Mesendoderm (in vitro differentiated cells): Measurements from ENCODE around the gene CEACAM5. TPM values are rescaled to one million over a fixed set of nuclear protein-coding genes. Genes with fewer than 3 reads are reported as not detected.

ENCODE experiments used
- DNase-seq: peaks from one replicate; pipeline ENCODE4 v3.0.0; 2013
- H2AK5ac ChIP-seq: 2 replicates; pipeline ENCODE4 v1.6.1; 2013; ENCODE audit warnings: low read length, inconsistent platforms
- H2BK120ac ChIP-seq: 2 replicates; pipeline ENCODE4 v1.6.1; 2013; ENCODE audit warnings: low read depth, mild to moderate bottlenecking, low read length, moderate library complexity, mixed read lengths
- H2BK15ac ChIP-seq: replicated peaks from 2 replicates; pipeline ENCODE4 v1.6.1; 2013; ENCODE audit warnings: low read depth, mild to moderate bottlenecking, moderate library complexity
- H2BK5ac ChIP-seq: 2 replicates; pipeline ENCODE4 v1.6.1; 2013; ENCODE audit warnings: low read length, inconsistent platforms
- H3K18ac ChIP-seq: 2 replicates; pipeline ENCODE4 v1.6.1; 2013; ENCODE audit warnings: mild to moderate bottlenecking, low read length, mixed read lengths
- H3K23ac ChIP-seq: one replicate; pipeline ENCODE4 v1.6.1; 2013; ENCODE audit warnings: low read length
- H3K27ac ChIP-seq: 2 replicates; pipeline ENCODE4 v1.5.1; 2013; ENCODE audit warnings: low read depth, mild to moderate bottlenecking, inconsistent platforms, low read length, moderate library complexity
- H3K27me3 ChIP-seq: 2 replicates; pipeline ENCODE4 v1.6.1; 2013; ENCODE audit warnings: low read length, control low read depth, mild to moderate bottlenecking, inconsistent platforms; ENCODE audit not compliant: insufficient read depth, poor library complexity
- H3K36me3 ChIP-seq: 2 replicates; pipeline ENCODE4 v1.6.1; 2013; ENCODE audit warnings: low read length, inconsistent platforms; ENCODE audit not compliant: control insufficient read depth, insufficient read depth
- H3K4ac ChIP-seq: one replicate; pipeline ENCODE4 v1.6.1; 2013; ENCODE audit warnings: low read depth, mild to moderate bottlenecking, low read length, moderate library complexity
- H3K4me1 ChIP-seq: 2 replicates; pipeline ENCODE4 v1.6.1; 2013; ENCODE audit warnings: low read depth, low read length, inconsistent platforms; ENCODE audit not compliant: control insufficient read depth
- H3K4me2 ChIP-seq: 2 replicates; pipeline ENCODE4 v1.6.1; 2013; ENCODE audit warnings: low read length
- H3K4me3 ChIP-seq: 2 replicates; pipeline ENCODE4 v1.5.1; 2013; ENCODE audit warnings: mild to moderate bottlenecking, low read length
- H3K56ac ChIP-seq: one replicate; pipeline ENCODE4 v1.6.1; 2013; ENCODE audit warnings: low read length
- H3K79me1 ChIP-seq: 2 replicates; pipeline ENCODE4 v1.6.1; 2013; ENCODE audit warnings: low read length, inconsistent platforms
- H3K79me2 ChIP-seq: 2 replicates; pipeline ENCODE4 v1.6.1; 2013; ENCODE audit warnings: mild to moderate bottlenecking, low read length; ENCODE audit not compliant: control insufficient read depth, insufficient read depth
- H3K9ac ChIP-seq: 2 replicates; pipeline ENCODE4 v1.6.1; 2013; ENCODE audit warnings: low read length, inconsistent platforms
- H4K5ac ChIP-seq: one replicate; pipeline ENCODE4 v1.6.1; 2013; ENCODE audit warnings: low read length
- H4K8ac ChIP-seq: one replicate; pipeline ENCODE4 v1.6.1; 2013; ENCODE audit warnings: low read depth, mild to moderate bottlenecking, control low read depth, low read length, moderate library complexity
- WGBS: extraction: QIAGEN DNeasy Blood & Tissue Kit; methylation state at CpG from one replicate; pipeline ENCODE4 v1.1.7; 2013; ENCODE audit warnings: low lambda C conversion rate, missing lambda C conversion rate; ENCODE audit not compliant: insufficient coverage; ENCODE audit errors: extremely low coverage; 5-methylcytosine and 5-hydroxymethylcytosine counted together
- polyA plus RNA-seq, 2 experiments: library from polyadenylated mRNA; stranded (reverse); fragments of 200-250 nt; gene quantifications; one replicate each; pipeline ENCODE4 v1.2.3, GENCODE V29; 2013

CEACAM5 gene
- polyA plus RNA-seq (2013, experiment 1 of 2), result not detected
- polyA plus RNA-seq (2013, experiment 2 of 2), result not detected

GRCh38 chr19:41708481-41708880 lies at the start of gene CEACAM5:
Gene CEACAM5 (plus strand): TSS chr19:41708626. CDS start chr19:41708732, 106 bp downstream.
- Histone ChIP-seq H4K5ac (no peak within 1 kb of the TSS), H3K79me1 (no peaks in the 10 kb centered on the region), H2BK120ac (no peak within 1 kb of the TSS), H3K27ac (no peak within 1 kb of the TSS), H2BK15ac (no peak within 1 kb of the TSS), H3K4me3 (no peak within 1 kb of the TSS), H3K9ac (no peak within 1 kb of the TSS), H2BK5ac (no peak within 1 kb of the TSS), H3K79me2 (no peaks in the 10 kb centered on the region), H3K36me3 (no peaks in the 10 kb centered on the region), H3K18ac (no peak within 1 kb of the TSS), H3K4me1 (no peaks in the 10 kb centered on the region), H3K23ac (no peak within 1 kb of the TSS), H3K27me3 (no peaks in the 10 kb centered on the region), H4K8ac (no peak within 1 kb of the TSS), H3K4me2 (no peak within 1 kb of the TSS), H2AK5ac (no peak within 1 kb of the TSS), H3K4ac (no peak within 1 kb of the TSS), H3K56ac (no peak within 1 kb of the TSS)
- no peak for DNase-seq
- WGBS, result no CpG with 5 or more reads among the region's 4 CpGs

DNA sequence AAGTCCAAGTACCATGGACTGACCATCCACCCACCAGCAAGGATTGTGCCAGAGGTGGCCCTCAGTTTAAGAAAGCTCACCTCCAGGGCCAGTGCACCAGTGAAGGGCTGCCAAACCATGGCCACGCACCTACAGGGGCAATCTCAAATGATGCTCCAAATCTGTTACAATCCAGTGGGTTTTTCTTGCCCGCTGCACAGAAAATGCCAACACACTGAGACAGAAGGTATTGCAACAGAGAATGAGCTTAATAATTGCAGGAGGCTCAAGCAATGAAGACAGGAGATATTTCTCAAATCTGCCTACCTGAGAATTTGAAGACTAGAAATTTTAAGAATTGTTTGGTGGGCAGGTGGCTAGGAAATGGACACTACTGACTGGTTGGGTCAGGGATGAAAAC lies 42.4 kb upstream of the CEACAM5 start:
- H2AK5ac ChIP-seq, result no peak overlapping the region

DNA sequence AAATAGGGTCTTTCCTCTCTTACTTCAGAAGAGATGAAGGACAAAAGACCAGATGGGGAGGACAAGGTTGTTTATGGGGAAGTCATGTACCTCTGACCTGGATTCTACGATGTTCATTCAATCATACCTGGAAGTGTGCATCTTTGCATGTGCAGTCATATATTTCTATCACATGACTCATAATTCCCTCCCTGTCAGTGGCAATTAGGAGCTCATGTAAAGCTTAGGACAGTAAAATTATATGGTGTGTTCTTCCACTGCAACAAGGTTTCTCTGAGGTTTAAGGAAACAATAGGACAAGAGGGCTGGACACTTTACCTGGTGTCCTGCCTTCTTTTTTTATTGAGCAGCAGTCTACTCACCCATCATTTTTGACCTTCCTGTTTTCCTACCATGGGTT lies 40.1 kb upstream of the CEACAM5 start:
- Histone ChIP-seq H2BK15ac (no peak overlapping the region), H3K56ac (no peak overlapping the region), H3K27me3 (no peaks in the 10 kb centered on the region), H2BK5ac (no peak overlapping the region), H3K4me1 (no peaks in the 10 kb centered on the region), H3K4me2 (no peak overlapping the region), H3K18ac (no peak overlapping the region), H3K9ac (no peak overlapping the region), H3K36me3 (no peaks in the 10 kb centered on the region), H3K23ac (no peak overlapping the region), H2AK5ac (no peak overlapping the region), H2BK120ac (no peak overlapping the region), H3K27ac (no peak overlapping the region), H3K79me2 (no peaks in the 10 kb centered on the region), H3K4me3 (no peak overlapping the region), H4K5ac (no peak overlapping the region), H3K4ac (no peak overlapping the region), H3K79me1 (no peaks in the 10 kb centered on the region), H4K8ac (no peak overlapping the region)
- DNase-seq, result no peak
- WGBS, result no CpG with 5 or more reads among the region's 1 CpG

More for the DNA sequence above, 42.4 kb upstream of the CEACAM5 start:
- H2BK15ac ChIP-seq, result no peak overlapping the region
- no peak overlapping the region for H2BK5ac ChIP-seq
- H4K5ac ChIP-seq, result no peak overlapping the region
- WGBS, result no CpG with 5 or more reads among the region's 2 CpGs
- H3K36me3 ChIP-seq, result no peaks in the 10 kb centered on the region
- no peak overlapping the region for H3K18ac ChIP-seq
- H2BK120ac ChIP-seq, result no peak overlapping the region
- no peak overlapping the region for H3K4ac ChIP-seq
- no peak overlapping the region for H3K27ac ChIP-seq
- H3K23ac ChIP-seq, result no peak overlapping the region
- H3K56ac ChIP-seq, result no peak overlapping the region
- no peak overlapping the region for H3K9ac ChIP-seq
- no peak overlapping the region for H4K8ac ChIP-seq
- H3K79me1 ChIP-seq, result no peaks in the 10 kb centered on the region
- no peak overlapping the region for H3K4me2 ChIP-seq
- no peaks in the 10 kb centered on the region for H3K4me1 ChIP-seq
- H3K27me3 ChIP-seq, result no peaks in the 10 kb centered on the region
- no peak overlapping the region for H3K4me3 ChIP-seq
- no peak for DNase-seq
- H3K79me2 ChIP-seq, result no peaks in the 10 kb centered on the region

DNA sequence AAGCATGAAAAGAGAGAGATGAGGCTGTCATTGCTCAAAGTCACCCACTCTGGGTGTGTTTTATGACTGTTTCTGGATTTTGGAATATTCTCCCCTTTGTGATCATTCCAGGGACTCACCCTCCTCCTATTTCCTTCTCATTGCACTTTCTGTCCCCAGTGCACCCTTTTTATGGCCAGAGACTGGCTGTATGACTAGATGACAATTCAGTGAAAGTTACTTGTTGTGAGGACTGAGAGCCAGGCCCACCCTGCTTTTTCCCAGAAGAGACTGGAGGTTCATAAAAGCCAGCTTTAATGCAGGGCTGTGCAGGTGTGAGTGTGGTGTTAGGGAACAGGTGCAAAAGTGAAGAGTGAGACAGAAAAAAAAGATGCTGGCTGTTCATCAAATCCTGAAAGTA lies 37.7 kb upstream of the CEACAM5 start:
- Histone ChIP-seq H2BK15ac (no peak overlapping the region), H3K79me1 (no peaks in the 10 kb centered on the region), H3K23ac (no peak overlapping the region), H3K9ac (no peak overlapping the region), H2AK5ac (no peak overlapping the region), H3K56ac (no peak overlapping the region), H3K4me2 (no peak overlapping the region), H3K36me3 (no peaks in the 10 kb centered on the region), H4K8ac (no peak overlapping the region), H2BK120ac (no peak overlapping the region), H2BK5ac (no peak overlapping the region), H3K27ac (no peak overlapping the region), H3K27me3 (no peaks in the 10 kb centered on the region), H4K5ac (no peak overlapping the region), H3K4ac (no peak overlapping the region), H3K4me3 (no peak overlapping the region), H3K4me1 (no peaks in the 10 kb centered on the region), H3K18ac (no peak overlapping the region), H3K79me2 (no peaks in the 10 kb centered on the region)
- DNase-seq, result no peak

- H2AK5ac ChIP-seq, result no peak overlapping the region
- H3K36me3 ChIP-seq, result no peaks in the 10 kb centered on the region
- H3K4ac ChIP-seq, result no peak overlapping the region
- H3K4me2 ChIP-seq, result no peak overlapping the region
- H2BK15ac ChIP-seq, result no peak overlapping the region
- no peak overlapping the region for H3K4me3 ChIP-seq
- no peak overlapping the region for H3K23ac ChIP-seq
- no peak overlapping the region for H3K9ac ChIP-seq
- no peak overlapping the region for H3K56ac ChIP-seq
- H4K8ac ChIP-seq, result no peak overlapping the region
- no peaks in the 10 kb centered on the region for H3K4me1 ChIP-seq
- H3K27me3 ChIP-seq, result no peaks in the 10 kb centered on the region
- H4K5ac ChIP-seq, result no peak overlapping the region
- H2BK5ac ChIP-seq, result no peak overlapping the region
- no peak overlapping the region for H2BK120ac ChIP-seq
- no CpG with 5 or more reads among the region's 5 CpGs for WGBS
- H3K79me2 ChIP-seq, result no peaks in the 10 kb centered on the region
- H3K27ac ChIP-seq, result no peak overlapping the region
- DNase-seq, result no peak
- H3K79me1 ChIP-seq, result no peaks in the 10 kb centered on the region
- no peak overlapping the region for H3K18ac ChIP-seq
These were observed 36.9 kb upstream of the CEACAM5 start for GRCh38 chr19:41671486-41671885.

GRCh38 chr19:41682437-41682836 lies 26.0 kb upstream of the CEACAM5 start:
- Histone ChIP-seq H2BK5ac (no peak overlapping the region), H3K4me1 (no peaks in the 10 kb centered on the region), H3K9ac (no peak overlapping the region), H3K4ac (no peak overlapping the region), H3K4me3 (no peak overlapping the region), H3K56ac (no peak overlapping the region), H2BK120ac (no peak overlapping the region), H4K8ac (no peak overlapping the region), H3K4me2 (no peak overlapping the region), H2AK5ac (no peak overlapping the region), H3K23ac (no peak overlapping the region), H3K18ac (no peak overlapping the region), H3K79me1 (no peaks in the 10 kb centered on the region), H3K27ac (no peak overlapping the region), H3K36me3 (no peaks in the 10 kb centered on the region), H4K5ac (no peak overlapping the region), H3K27me3 (no peaks in the 10 kb centered on the region), H2BK15ac (no peak overlapping the region), H3K79me2 (no peaks in the 10 kb centered on the region)
- no CpG with 5 or more reads among the region's 6 CpGs for WGBS
- DNase-seq, result no peak
